GM23338 (cell line): ENCODE measurements around the gene GGPS1. TPM values are rescaled to one million over a fixed set of nuclear protein-coding genes. Genes with fewer than 3 reads are reported as not detected.

Experiments
- ATAC-seq: fragments of 200-7000 bp; cut with Tn5 transposase; 3 replicates; pipeline ENCODE4 v1.9.1; 2020
- DNase-seq: peaks from one replicate; pipeline ENCODE4 v3.0.0-alpha.2; 2015; ENCODE audit warnings: low spot score
- H2AFZ ChIP-seq: fragments of 200-600 bp; sonication (generic); 2 replicates; pipeline ENCODE4 v1.8.0; 2016; ENCODE audit warnings: antibody characterized with exemption, mild to moderate bottlenecking, moderate library complexity
- H3F3A ChIP-seq: fragments of 200-600 bp; sonication (generic); replicated peaks from 2 replicates; pipeline ENCODE4 v1.8.0; 2017; ENCODE audit warnings: antibody characterized with exemption, mixed run types, low read depth
- H3K27ac ChIP-seq: fragments of 200-600 bp; sonication (generic); 2 replicates; pipeline ENCODE4 v1.6.1; 2016; ENCODE audit warnings: low read depth
- H3K27me3 ChIP-seq: fragments of 200-600 bp; sonication (generic); 2 replicates; pipeline ENCODE4 v1.8.0; 2016; ENCODE audit warnings: mild to moderate bottlenecking, mixed run types, moderate library complexity; ENCODE audit not compliant: insufficient read depth
- H3K36me3 ChIP-seq: fragments of 200-600 bp; sonication (generic); 2 replicates; pipeline ENCODE4 v1.8.0; 2016; ENCODE audit warnings: mild to moderate bottlenecking; ENCODE audit not compliant: insufficient read depth
- H3K4me1 ChIP-seq: fragments of 200-600 bp; sonication (generic); 2 replicates; pipeline ENCODE4 v1.8.0; 2016; ENCODE audit warnings: mild to moderate bottlenecking, moderate library complexity; ENCODE audit not compliant: insufficient read depth
- H3K4me2 ChIP-seq: fragments of 200-600 bp; sonication (generic); 2 replicates; pipeline ENCODE4 v1.7.1; 2017; ENCODE audit warnings: mixed run types
- H3K4me3 ChIP-seq: fragments of 200-600 bp; sonication (generic); 2 replicates; pipeline ENCODE4 v1.6.1; 2016; ENCODE audit warnings: mixed run types
- H3K79me2 ChIP-seq: fragments of 200-600 bp; sonication (generic); replicated peaks from 2 replicates; pipeline ENCODE4 v1.8.0; 2017; ENCODE audit warnings: mild to moderate bottlenecking; ENCODE audit not compliant: insufficient read depth
- H3K9me2 ChIP-seq: fragments of 200-600 bp; sonication (generic); 2 replicates; pipeline ENCODE4 v1.8.0; 2017; ENCODE audit not compliant: insufficient read depth
- H4K20me1 ChIP-seq: fragments of 200-600 bp; sonication (generic); replicated peaks from 2 replicates; pipeline ENCODE4 v1.8.0; 2017; ENCODE audit warnings: mild to moderate bottlenecking; ENCODE audit not compliant: insufficient read depth
- H3K27ac Mint-ChIP-seq: 2 replicates; pipeline ENCODE4 v1.8.0; 2020; ENCODE audit warnings: inconsistent platforms, mild to moderate bottlenecking, moderate library complexity, mixed read lengths
- H3K27me3 Mint-ChIP-seq: 3 replicates; pipeline ENCODE4 v1.8.0; 2022; ENCODE audit warnings: low read depth, mild to moderate bottlenecking, moderate library complexity, mixed read lengths, inconsistent platforms; ENCODE audit not compliant: insufficient read depth, poor library complexity
- H3K36me3 Mint-ChIP-seq: 3 replicates; pipeline ENCODE4 v1.8.0; 2021; ENCODE audit warnings: low read depth, mild to moderate bottlenecking, inconsistent platforms, moderate library complexity, mixed read lengths
- H3K4me1 Mint-ChIP-seq: 3 replicates; pipeline ENCODE4 v1.8.0; 2020; ENCODE audit warnings: mild to moderate bottlenecking, inconsistent platforms, mixed read lengths
- H3K4me3 Mint-ChIP-seq: 3 replicates; pipeline ENCODE4 v1.8.0; 2021; ENCODE audit warnings: moderate library complexity, mild to moderate bottlenecking, inconsistent platforms, mixed read lengths
- H3K9me3 Mint-ChIP-seq: 3 replicates; pipeline ENCODE4 v1.8.0; 2020; ENCODE audit warnings: moderate library complexity, mild to moderate bottlenecking, inconsistent platforms, mixed read lengths
- POLR2AphosphoS5 ChIP-seq: IDR thresholded peaks from 2 replicates; pipeline ENCODE4 v1.6.1; 2016; ENCODE audit warnings: antibody characterized with exemption, low read depth
- STAT1 ChIP-seq: IDR thresholded peaks from one replicate; pipeline ENCODE4 v1.6.1; 2016; ENCODE audit warnings: antibody characterized with exemption; ENCODE audit not compliant: unreplicated experiment
- ZNF114 ChIP-seq: fragments of 250-450 bp; sonication (Bioruptor Pico); IDR thresholded peaks from 2 replicates; pipeline ENCODE4 v1.5.0; 2020; ENCODE audit warnings: mild to moderate bottlenecking, moderate library complexity
- ZNF331 ChIP-seq: fragments of 250-450 bp; sonication (Bioruptor Pico); IDR thresholded peaks from 2 replicates; pipeline ENCODE4 v1.5.0; 2020; ENCODE audit warnings: low read depth, mild to moderate bottlenecking, moderate library complexity
- polyA plus RNA-seq: library from polyadenylated mRNA; unstranded; fragments of >200 nt; fragmentation: Nextera tagmentation; extraction: Ambion mirVana; gene quantifications from 2 replicates; pipeline ENCODE4 v1.2.1, GENCODE V29; 2016
- total RNA-seq: library from RNA; depleted of rRNA; stranded (reverse); fragments of >200 nt; shearing (Covaris generic); gene quantifications from 2 replicates; pipeline ENCODE4 v1.2.3, GENCODE V29; 2014
- TF ChIP-seq, protein P1 (sequence below), 2 experiments: fragments of 200-600 bp in 1 of 2; sonication (generic) in 1 of 2; conservative IDR thresholded peaks; 2 replicates each; pipeline versions ENCODE4 v1.5.1 to v1.6.1; 2016 to 2017; ENCODE audit warnings: antibody characterized with exemption in 2 of 2, low read depth in 2 of 2, mild to moderate bottlenecking in 2 of 2, moderate library complexity in 1 of 2
- TF ChIP-seq, protein P2 (sequence below): IDR thresholded peaks from one replicate; pipeline ENCODE4 v1.6.1; 2018; ENCODE audit warnings: antibody characterized with exemption; ENCODE audit not compliant: unreplicated experiment
- TF ChIP-seq, protein P3 (sequence below): fragments of 250-450 bp; sonication (Bioruptor Pico); IDR thresholded peaks from 2 replicates; pipeline ENCODE4 v1.5.0; 2020; ENCODE audit warnings: mild to moderate bottlenecking, moderate library complexity

GGPS1 gene
- total and polyA plus RNA-seq, 2 experiments from 2014 or later, result 33.9 to 56.8 TPM

DNA sequence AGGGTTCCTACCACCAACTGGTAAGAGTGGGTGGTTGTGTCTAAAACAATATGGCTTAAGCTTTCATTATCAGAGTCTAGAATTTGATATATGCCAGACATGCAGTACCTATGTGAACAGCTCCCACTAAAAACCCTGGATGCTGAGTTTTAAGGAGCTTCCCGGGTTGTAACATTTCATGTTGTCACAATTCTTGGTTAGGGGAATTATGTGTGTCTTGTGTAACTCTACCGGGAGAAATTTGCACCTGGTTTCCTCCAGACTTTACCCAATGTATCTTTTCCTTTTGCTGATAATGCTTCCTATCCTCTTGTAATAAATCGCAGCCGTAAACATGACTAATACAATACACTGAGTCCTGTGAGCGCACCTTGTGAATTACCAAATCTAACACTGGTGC, 48.7 kb upstream of the GGPS1 start:
- Mint-ChIP-seq H3K27me3 (peaks cover 5% of the 10 kb centered on the region), H3K36me3 (0 out of 3 replicates have a peak, but pooled peaks cover 3% of the 10 kb centered on the region), H3K4me1 (peaks cover 47% of the 10 kb centered on the region), H3K27ac (no peak overlapping the region), H3K4me3 (no peak overlapping the region), H3K9me3 (no peaks in the 10 kb centered on the region)
- H3K79me2 ChIP-seq, result peaks cover 100% of the 10 kb centered on the region
- no peaks in the 10 kb centered on the region for H3K27me3 ChIP-seq
- DNase-seq (no peak), ATAC-seq (no peak)
- no peaks in the 10 kb centered on the region for H3F3A ChIP-seq
- H3K4me1 ChIP-seq, result peaks cover 59% of the 10 kb centered on the region
- TF ChIP-seq ZNF114, result no peak
- no peak for TF ChIP-seq STAT1
- TF ChIP-seq, protein P1, sequence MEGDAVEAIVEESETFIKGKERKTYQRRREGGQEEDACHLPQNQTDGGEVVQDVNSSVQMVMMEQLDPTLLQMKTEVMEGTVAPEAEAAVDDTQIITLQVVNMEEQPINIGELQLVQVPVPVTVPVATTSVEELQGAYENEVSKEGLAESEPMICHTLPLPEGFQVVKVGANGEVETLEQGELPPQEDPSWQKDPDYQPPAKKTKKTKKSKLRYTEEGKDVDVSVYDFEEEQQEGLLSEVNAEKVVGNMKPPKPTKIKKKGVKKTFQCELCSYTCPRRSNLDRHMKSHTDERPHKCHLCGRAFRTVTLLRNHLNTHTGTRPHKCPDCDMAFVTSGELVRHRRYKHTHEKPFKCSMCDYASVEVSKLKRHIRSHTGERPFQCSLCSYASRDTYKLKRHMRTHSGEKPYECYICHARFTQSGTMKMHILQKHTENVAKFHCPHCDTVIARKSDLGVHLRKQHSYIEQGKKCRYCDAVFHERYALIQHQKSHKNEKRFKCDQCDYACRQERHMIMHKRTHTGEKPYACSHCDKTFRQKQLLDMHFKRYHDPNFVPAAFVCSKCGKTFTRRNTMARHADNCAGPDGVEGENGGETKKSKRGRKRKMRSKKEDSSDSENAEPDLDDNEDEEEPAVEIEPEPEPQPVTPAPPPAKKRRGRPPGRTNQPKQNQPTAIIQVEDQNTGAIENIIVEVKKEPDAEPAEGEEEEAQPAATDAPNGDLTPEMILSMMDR (conservative IDR thresholded peaks at IDR 0.05; ENCODE audit: low read depth in 2 of 2), result no peak
- TF ChIP-seq ZNF331 (CRISPR knock-in tag), result no peak
- TF ChIP-seq, protein P2, sequence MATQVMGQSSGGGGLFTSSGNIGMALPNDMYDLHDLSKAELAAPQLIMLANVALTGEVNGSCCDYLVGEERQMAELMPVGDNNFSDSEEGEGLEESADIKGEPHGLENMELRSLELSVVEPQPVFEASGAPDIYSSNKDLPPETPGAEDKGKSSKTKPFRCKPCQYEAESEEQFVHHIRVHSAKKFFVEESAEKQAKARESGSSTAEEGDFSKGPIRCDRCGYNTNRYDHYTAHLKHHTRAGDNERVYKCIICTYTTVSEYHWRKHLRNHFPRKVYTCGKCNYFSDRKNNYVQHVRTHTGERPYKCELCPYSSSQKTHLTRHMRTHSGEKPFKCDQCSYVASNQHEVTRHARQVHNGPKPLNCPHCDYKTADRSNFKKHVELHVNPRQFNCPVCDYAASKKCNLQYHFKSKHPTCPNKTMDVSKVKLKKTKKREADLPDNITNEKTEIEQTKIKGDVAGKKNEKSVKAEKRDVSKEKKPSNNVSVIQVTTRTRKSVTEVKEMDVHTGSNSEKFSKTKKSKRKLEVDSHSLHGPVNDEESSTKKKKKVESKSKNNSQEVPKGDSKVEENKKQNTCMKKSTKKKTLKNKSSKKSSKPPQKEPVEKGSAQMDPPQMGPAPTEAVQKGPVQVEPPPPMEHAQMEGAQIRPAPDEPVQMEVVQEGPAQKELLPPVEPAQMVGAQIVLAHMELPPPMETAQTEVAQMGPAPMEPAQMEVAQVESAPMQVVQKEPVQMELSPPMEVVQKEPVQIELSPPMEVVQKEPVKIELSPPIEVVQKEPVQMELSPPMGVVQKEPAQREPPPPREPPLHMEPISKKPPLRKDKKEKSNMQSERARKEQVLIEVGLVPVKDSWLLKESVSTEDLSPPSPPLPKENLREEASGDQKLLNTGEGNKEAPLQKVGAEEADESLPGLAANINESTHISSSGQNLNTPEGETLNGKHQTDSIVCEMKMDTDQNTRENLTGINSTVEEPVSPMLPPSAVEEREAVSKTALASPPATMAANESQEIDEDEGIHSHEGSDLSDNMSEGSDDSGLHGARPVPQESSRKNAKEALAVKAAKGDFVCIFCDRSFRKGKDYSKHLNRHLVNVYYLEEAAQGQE, result no peak
- no peaks in the 10 kb centered on the region; the same call in 1 of the 2 replicates for H3K36me3 ChIP-seq
- no peaks in the 10 kb centered on the region for H3K9me2 ChIP-seq
- no peak overlapping the region for H3K4me3 ChIP-seq
- peak overlapping the region; percentile 66 for H3K4me2 ChIP-seq
- H3K27ac ChIP-seq, result no peak overlapping the region
- H4K20me1 ChIP-seq, result peaks cover 47% of the 10 kb centered on the region
- H2AFZ ChIP-seq, result no peak overlapping the region

DNA sequence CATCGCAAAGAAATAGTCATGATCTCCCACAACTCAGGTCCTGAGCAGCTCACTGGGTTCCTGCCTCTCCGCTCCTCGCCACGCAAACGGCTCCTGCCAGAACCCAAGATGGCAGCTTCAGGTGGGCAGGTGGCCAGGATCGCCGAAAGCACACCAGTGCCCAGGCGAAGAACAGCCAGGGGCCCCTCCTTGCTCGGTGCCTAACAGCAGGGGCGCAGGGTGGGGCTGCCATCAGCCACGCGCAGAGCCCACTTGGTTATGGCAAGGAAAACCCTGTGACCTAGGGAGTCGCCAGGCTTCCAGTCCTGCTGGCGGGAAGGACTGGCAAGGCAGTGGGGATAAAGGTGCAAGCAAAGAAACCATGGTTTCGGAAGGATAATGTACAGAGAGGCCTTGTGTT, 47.9 kb upstream of the GGPS1 start:
- H3K27me3 Mint-ChIP-seq, result peaks cover 5% of the 10 kb centered on the region
- Histone ChIP-seq H2AFZ (no peak overlapping the region), H3K79me2 (peaks cover 100% of the 10 kb centered on the region), H3F3A (no peaks in the 10 kb centered on the region), H3K4me1 (peaks cover 62% of the 10 kb centered on the region), H3K36me3 (no peaks in the 10 kb centered on the region; the same call in 1 of the 2 replicates), H3K27ac (peak overlapping the region; percentile 72), H3K27me3 (no peaks in the 10 kb centered on the region), H3K4me3 (no peak overlapping the region), H4K20me1 (peaks cover 47% of the 10 kb centered on the region), H3K4me2 (peak overlapping the region; percentile 21; the same call in 1 of the 2 replicates), H3K9me2 (no peaks in the 10 kb centered on the region)
- DNase-seq, result no peak
- H3K36me3 Mint-ChIP-seq, result 0 out of 3 replicates have a peak, but pooled peaks cover 3% of the 10 kb centered on the region
- H3K27ac Mint-ChIP-seq, result peak overlapping the region; percentile 29; the same call in 1 of the 2 replicates
- H3K4me1 Mint-ChIP-seq, result peaks cover 43% of the 10 kb centered on the region
- H3K4me3 Mint-ChIP-seq, result no peak overlapping the region
- no peaks in the 10 kb centered on the region for H3K9me3 Mint-ChIP-seq
- peak; percentile 20 for ATAC-seq
- TF ChIP-seq ZNF331 (CRISPR knock-in tag) (no peak), POLR2AphosphoS5 (no peak)
- TF ChIP-seq, protein P1 (conservative IDR thresholded peaks at IDR 0.05; ENCODE audit: low read depth in 2 of 2), result no peak
- TF ChIP-seq, protein P3, sequence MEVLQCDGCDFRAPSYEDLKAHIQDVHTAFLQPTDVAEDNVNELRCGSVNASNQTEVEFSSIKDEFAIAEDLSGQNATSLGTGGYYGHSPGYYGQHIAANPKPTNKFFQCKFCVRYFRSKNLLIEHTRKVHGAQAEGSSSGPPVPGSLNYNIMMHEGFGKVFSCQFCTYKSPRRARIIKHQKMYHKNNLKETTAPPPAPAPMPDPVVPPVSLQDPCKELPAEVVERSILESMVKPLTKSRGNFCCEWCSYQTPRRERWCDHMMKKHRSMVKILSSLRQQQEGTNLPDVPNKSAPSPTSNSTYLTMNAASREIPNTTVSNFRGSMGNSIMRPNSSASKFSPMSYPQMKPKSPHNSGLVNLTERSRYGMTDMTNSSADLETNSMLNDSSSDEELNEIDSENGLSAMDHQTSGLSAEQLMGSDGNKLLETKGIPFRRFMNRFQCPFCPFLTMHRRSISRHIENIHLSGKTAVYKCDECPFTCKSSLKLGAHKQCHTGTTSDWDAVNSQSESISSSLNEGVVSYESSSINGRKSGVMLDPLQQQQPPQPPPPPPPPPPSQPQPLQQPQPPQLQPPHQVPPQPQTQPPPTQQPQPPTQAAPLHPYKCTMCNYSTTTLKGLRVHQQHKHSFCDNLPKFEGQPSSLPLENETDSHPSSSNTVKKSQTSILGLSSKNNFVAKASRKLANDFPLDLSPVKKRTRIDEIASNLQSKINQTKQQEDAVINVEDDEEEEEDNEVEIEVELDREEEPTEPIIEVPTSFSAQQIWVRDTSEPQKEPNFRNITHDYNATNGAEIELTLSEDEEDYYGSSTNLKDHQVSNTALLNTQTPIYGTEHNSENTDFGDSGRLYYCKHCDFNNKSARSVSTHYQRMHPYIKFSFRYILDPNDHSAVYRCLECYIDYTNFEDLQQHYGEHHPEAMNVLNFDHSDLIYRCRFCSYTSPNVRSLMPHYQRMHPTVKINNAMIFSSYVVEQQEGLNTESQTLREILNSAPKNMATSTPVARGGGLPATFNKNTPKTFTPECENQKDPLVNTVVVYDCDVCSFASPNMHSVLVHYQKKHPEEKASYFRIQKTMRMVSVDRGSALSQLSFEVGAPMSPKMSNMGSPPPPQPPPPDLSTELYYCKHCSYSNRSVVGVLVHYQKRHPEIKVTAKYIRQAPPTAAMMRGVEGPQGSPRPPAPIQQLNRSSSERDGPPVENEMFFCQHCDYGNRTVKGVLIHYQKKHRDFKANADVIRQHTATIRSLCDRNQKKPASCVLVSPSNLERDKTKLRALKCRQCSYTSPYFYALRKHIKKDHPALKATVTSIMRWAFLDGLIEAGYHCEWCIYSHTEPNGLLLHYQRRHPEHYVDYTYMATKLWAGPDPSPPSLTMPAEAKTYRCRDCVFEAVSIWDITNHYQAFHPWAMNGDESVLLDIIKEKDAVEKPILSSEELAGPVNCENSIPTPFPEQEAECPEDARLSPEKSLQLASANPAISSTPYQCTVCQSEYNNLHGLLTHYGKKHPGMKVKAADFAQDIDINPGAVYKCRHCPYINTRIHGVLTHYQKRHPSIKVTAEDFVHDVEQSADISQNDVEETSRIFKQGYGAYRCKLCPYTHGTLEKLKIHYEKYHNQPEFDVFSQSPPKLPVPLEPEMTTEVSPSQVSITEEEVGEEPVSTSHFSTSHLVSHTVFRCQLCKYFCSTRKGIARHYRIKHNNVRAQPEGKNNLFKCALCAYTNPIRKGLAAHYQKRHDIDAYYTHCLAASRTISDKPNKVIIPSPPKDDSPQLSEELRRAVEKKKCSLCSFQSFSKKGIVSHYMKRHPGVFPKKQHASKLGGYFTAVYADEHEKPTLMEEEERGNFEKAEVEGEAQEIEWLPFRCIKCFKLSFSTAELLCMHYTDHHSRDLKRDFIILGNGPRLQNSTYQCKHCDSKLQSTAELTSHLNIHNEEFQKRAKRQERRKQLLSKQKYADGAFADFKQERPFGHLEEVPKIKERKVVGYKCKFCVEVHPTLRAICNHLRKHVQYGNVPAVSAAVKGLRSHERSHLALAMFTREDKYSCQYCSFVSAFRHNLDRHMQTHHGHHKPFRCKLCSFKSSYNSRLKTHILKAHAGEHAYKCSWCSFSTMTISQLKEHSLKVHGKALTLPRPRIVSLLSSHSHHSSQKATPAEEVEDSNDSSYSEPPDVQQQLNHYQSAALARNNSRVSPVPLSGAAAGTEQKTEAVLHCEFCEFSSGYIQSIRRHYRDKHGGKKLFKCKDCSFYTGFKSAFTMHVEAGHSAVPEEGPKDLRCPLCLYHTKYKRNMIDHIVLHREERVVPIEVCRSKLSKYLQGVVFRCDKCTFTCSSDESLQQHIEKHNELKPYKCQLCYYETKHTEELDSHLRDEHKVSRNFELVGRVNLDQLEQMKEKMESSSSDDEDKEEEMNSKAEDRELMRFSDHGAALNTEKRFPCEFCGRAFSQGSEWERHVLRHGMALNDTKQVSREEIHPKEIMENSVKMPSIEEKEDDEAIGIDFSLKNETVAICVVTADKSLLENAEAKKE (CRISPR knock-in tag), result no peak
